ENCODE results near the gene BACH2.
A peak's percentile ranks its signal among the peaks of the same experiment; 100 is the strongest.

The BACH2 gene

DNA sequence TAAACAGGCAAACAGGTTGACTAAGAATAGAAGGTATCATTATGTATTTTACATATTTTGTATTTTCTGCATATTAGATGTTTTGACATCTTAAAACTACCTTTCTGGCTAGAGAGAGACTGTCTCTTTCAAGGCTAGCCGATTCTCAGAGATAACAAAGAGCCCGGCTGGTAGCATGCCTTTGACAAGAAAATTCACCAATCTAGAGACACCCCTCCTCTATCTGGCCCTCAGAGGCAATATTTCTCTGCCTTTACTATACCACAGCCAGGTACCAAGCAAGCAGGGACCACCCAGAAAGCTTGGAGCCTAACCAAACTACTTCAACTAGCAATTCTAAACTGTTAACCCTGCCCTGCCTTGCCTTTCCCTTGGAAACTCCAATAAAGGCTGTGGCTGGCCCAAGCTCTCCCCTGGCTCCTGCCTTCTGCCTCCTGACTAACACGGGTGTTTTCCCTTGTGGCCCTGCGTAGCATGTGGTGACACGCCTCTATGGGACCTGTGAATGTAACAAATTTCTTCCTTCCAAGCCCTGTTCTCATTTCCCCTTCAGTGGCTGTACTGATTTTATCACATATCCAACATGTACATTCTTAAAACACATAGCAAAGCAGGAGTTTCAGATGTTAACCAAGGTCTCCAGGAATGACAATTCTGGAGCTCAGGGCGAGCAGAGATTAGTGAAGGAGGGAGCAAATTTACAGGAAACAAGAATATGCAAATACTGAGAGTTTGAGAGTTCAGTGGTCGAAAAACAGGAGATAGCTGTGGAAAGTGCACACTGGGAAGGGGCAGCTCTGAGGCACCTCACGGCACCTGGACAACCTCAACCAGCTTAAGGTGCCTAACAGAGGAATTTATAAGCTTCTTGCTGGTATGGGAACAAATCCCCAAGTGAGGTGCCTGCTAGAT, 120.8 kb downstream of the BACH2 start:
- Histone ChIP-seq H3K18ac (ENCODE audit: low read length) (no peak overlapping the region), H2AFZ (ENCODE audit: low read length) (no peak overlapping the region), H3K79me1 (ENCODE audit: low read depth, low read length) (no peaks in the 10 kb centered on the region), H2BK15ac (ENCODE audit: low read length) (no peak overlapping the region), H4K8ac (ENCODE audit: low read depth, low read length) (no peak overlapping the region), H4K91ac (ENCODE audit: low read depth, low read length, poor library complexity) (no peak overlapping the region), H3K27me3 (ENCODE audit: control insufficient read depth in 3 of 3, insufficient read depth in 3 of 3, low read depth in 1 of 3, low read length in 3 of 3) (no peaks in the 10 kb centered on the region), H2AK5ac (ENCODE audit: low read depth, low read length) (no peak overlapping the region), H2BK120ac (ENCODE audit: low read depth, low read length) (no peak overlapping the region), H3K4ac (ENCODE audit: low read length) (no peak overlapping the region), H3K4me1 (ENCODE audit: control insufficient read depth in 2 of 2, insufficient read depth in 1 of 2, low read depth in 1 of 2, low read length in 2 of 2) (peaks cover 0 to 6% of the 10 kb centered on the region in 2 donors), H3K36me3 (replicated peaks in 1 of 2; ENCODE audit: control insufficient read depth in 2 of 2, insufficient read depth in 2 of 2, low read length in 2 of 2) (no peaks in the 10 kb centered on the region), H3K4me3 (ENCODE audit: low read length in 2 of 2) (no peak overlapping the region), H3K27ac (replicated peaks; ENCODE audit: low read length) (no peak overlapping the region), H3K9ac (ENCODE audit: low read depth, low read length, poor library complexity) (no peak overlapping the region), H3K4me2 (ENCODE audit: insufficient read depth, low read length, poor library complexity, severe bottlenecking) (no peak overlapping the region), H3K9me3 (replicated peaks in 1 of 2; ENCODE audit: control insufficient read depth in 2 of 2, insufficient read depth in 1 of 2, low read depth in 1 of 2, low read length in 2 of 2) (peaks cover 0 to 8% of the 10 kb centered on the region in 2 donors), H2BK5ac (ENCODE audit: low read length) (no peak overlapping the region), H3K14ac (ENCODE audit: low read length) (no peak overlapping the region), H3K23ac (ENCODE audit: low read depth, low read length, poor library complexity) (no peak overlapping the region), H2BK12ac (ENCODE audit: low read length) (no peak overlapping the region)
- WGBS, 2 donors (ENCODE audit: extremely low coverage in 2 of 2, insufficient read length in 2 of 2, insufficient replicate concordance in 1 of 2), result no CpG with 5 or more reads among the region's 8 CpGs
- no peak for DNase-seq (ENCODE audit: low spot score)

DNA sequence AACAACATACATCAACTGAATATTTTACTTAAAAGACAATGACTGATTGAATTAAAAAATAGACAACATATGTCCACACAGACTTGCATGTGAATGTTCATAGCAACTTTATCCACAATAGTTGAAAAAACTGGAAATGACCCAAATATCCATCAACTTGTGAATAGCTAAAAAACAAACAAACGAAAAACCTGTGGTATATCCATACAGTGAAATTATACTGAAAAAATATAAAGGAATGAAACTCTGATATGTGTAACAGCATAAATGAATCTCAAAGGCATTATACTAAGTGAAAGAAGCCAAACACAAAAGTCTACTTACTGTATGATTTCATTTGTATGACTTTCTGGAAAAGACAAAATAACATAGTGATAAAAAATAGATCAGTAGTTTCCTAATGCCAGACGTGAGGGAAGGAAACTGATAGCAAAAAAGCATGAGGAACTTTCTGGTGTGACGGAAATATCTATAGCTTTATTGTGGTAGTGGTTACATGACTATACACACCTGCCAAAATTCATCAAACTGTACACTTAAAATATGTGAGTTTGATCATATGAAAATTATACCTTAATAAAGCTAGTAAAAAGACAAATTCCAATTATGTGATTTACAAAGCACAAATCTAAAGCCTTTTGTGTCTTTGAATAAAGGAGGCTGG, 123.2 kb downstream of the BACH2 start:
- no peak overlapping the region for H3K14ac ChIP-seq (ENCODE audit: low read length)
- no peak overlapping the region for H2AFZ ChIP-seq (ENCODE audit: low read length)
- H3K18ac ChIP-seq (ENCODE audit: low read length), result no peak overlapping the region
- no peak overlapping the region for H3K23ac ChIP-seq (ENCODE audit: low read depth, low read length, poor library complexity)
- no peak overlapping the region for H4K91ac ChIP-seq (ENCODE audit: low read depth, low read length, poor library complexity)
- H3K27ac ChIP-seq (replicated peaks; ENCODE audit: low read length), result no peak overlapping the region
- no peaks in the 10 kb centered on the region for H3K36me3 ChIP-seq (replicated peaks in 1 of 2; ENCODE audit: control insufficient read depth in 2 of 2, insufficient read depth in 2 of 2, low read length in 2 of 2)
- H3K9ac ChIP-seq (ENCODE audit: low read depth, low read length, poor library complexity), result no peak overlapping the region
- H2BK120ac ChIP-seq (ENCODE audit: low read depth, low read length), result no peak overlapping the region
- no peak overlapping the region for H2BK15ac ChIP-seq (ENCODE audit: low read length)
- H3K4me3 ChIP-seq (ENCODE audit: low read length in 2 of 2), result no peak overlapping the region
- H3K27me3 ChIP-seq (ENCODE audit: control insufficient read depth in 3 of 3, insufficient read depth in 3 of 3, low read depth in 1 of 3, low read length in 3 of 3), result no peaks in the 10 kb centered on the region
- H2BK5ac ChIP-seq (ENCODE audit: low read length), result no peak overlapping the region
- DNase-seq (ENCODE audit: low spot score), result no peak
- H3K79me1 ChIP-seq (ENCODE audit: low read depth, low read length), result no peaks in the 10 kb centered on the region
- H2AK5ac ChIP-seq (ENCODE audit: low read depth, low read length), result no peak overlapping the region
- H3K4ac ChIP-seq (ENCODE audit: low read length), result no peak overlapping the region
- H3K4me1 ChIP-seq (ENCODE audit: control insufficient read depth in 2 of 2, insufficient read depth in 1 of 2, low read depth in 1 of 2, low read length in 2 of 2), result peaks cover 3 to 7% of the 10 kb centered on the region in 2 donors
- no peak overlapping the region for H4K8ac ChIP-seq (ENCODE audit: low read depth, low read length)
- H3K9me3 ChIP-seq (replicated peaks in 1 of 2; ENCODE audit: control insufficient read depth in 2 of 2, insufficient read depth in 1 of 2, low read depth in 1 of 2, low read length in 2 of 2), result peaks cover 0 to 8% of the 10 kb centered on the region in 2 donors
- H3K4me2 ChIP-seq (ENCODE audit: insufficient read depth, low read length, poor library complexity, severe bottlenecking), result no peak overlapping the region
- H2BK12ac ChIP-seq (ENCODE audit: low read length), result no peak overlapping the region
- no CpG with 5 or more reads among the region's 3 CpGs for WGBS, 2 donors (ENCODE audit: extremely low coverage in 2 of 2, insufficient read length in 2 of 2, insufficient replicate concordance in 1 of 2)

DNA sequence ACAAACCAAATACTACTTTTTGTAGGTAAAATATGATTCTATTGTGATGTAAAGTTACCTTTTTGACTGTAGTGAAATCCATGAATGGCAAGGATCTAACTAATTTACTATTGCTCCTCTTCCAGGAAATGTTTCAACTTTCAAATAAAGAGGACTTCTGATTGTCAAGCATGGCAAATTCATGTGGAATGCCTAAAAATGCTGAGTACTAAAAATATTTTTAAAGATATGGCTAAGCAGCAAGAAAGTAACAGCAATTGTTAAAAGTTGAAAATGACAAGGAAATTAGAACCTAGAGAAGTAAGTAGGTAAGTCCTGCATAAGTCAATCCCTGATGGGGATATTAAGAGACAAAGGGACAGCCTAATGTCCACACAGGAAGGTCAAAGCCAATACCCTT, 126.0 kb downstream of the BACH2 start:
- Histone ChIP-seq H3K18ac (ENCODE audit: low read length) (no peak overlapping the region), H3K23ac (ENCODE audit: low read depth, low read length, poor library complexity) (no peak overlapping the region), H3K36me3 (replicated peaks in 1 of 2; ENCODE audit: control insufficient read depth in 2 of 2, insufficient read depth in 2 of 2, low read length in 2 of 2) (no peaks in the 10 kb centered on the region), H4K91ac (ENCODE audit: low read depth, low read length, poor library complexity) (no peak overlapping the region), H3K4me1 (ENCODE audit: control insufficient read depth in 2 of 2, insufficient read depth in 1 of 2, low read depth in 1 of 2, low read length in 2 of 2) (peaks cover 3 to 4% of the 10 kb centered on the region in 2 donors), H3K4me2 (ENCODE audit: insufficient read depth, low read length, poor library complexity, severe bottlenecking) (no peak overlapping the region), H3K4me3 (ENCODE audit: low read length in 2 of 2) (no peak overlapping the region), H2AK5ac (ENCODE audit: low read depth, low read length) (no peak overlapping the region), H3K9ac (ENCODE audit: low read depth, low read length, poor library complexity) (no peak overlapping the region), H3K27ac (replicated peaks; ENCODE audit: low read length) (no peak overlapping the region), H3K79me1 (ENCODE audit: low read depth, low read length) (no peaks in the 10 kb centered on the region), H3K27me3 (ENCODE audit: control insufficient read depth in 3 of 3, insufficient read depth in 3 of 3, low read depth in 1 of 3, low read length in 3 of 3) (no peaks in the 10 kb centered on the region), H3K4ac (ENCODE audit: low read length) (no peak overlapping the region), H3K9me3 (replicated peaks in 1 of 2; ENCODE audit: control insufficient read depth in 2 of 2, insufficient read depth in 1 of 2, low read depth in 1 of 2, low read length in 2 of 2) (peaks cover 0 to 8% of the 10 kb centered on the region in 2 donors), H2BK5ac (ENCODE audit: low read length) (no peak overlapping the region), H3K14ac (ENCODE audit: low read length) (no peak overlapping the region), H2BK15ac (ENCODE audit: low read length) (no peak overlapping the region), H4K8ac (ENCODE audit: low read depth, low read length) (no peak overlapping the region), H2BK120ac (ENCODE audit: low read depth, low read length) (no peak overlapping the region), H2BK12ac (ENCODE audit: low read length) (no peak overlapping the region), H2AFZ (ENCODE audit: low read length) (no peak overlapping the region)
- DNase-seq (ENCODE audit: low spot score), result no peak

DNA sequence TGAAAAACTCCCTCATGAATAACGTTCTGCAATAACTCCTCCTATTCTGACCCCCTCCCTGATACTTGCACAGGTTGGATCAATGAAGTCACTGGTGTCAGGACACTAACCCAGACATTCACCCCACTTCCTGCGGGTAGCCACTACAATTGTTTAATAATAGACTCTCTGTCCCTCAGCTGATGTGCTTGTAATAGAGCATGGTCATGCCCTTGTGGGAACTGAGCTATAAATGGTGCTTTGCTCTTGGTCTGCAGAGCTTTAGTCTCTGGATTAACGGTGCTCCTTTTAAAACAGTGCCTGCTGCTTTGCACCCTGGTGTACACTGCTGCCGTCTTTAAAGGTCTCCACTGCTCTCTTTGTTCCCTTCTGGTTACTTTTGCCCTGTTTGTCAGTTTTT, 127.3 kb downstream of the BACH2 start:
- H3K23ac ChIP-seq (ENCODE audit: low read depth, low read length, poor library complexity), result no peak overlapping the region
- no peak overlapping the region for H2BK15ac ChIP-seq (ENCODE audit: low read length)
- H3K4ac ChIP-seq (ENCODE audit: low read length), result no peak overlapping the region
- no peak overlapping the region for H2BK5ac ChIP-seq (ENCODE audit: low read length)
- no peak overlapping the region for H2BK120ac ChIP-seq (ENCODE audit: low read depth, low read length)
- no peaks in the 10 kb centered on the region for H3K79me1 ChIP-seq (ENCODE audit: low read depth, low read length)
- peak overlapping the region; percentile 30 for H3K27ac ChIP-seq (replicated peaks; ENCODE audit: low read length)
- no peak overlapping the region for H3K14ac ChIP-seq (ENCODE audit: low read length)
- no peaks in the 10 kb centered on the region for H3K36me3 ChIP-seq (replicated peaks in 1 of 2; ENCODE audit: control insufficient read depth in 2 of 2, insufficient read depth in 2 of 2, low read length in 2 of 2)
- H3K9ac ChIP-seq (ENCODE audit: low read depth, low read length, poor library complexity), result no peak overlapping the region
- H4K91ac ChIP-seq (ENCODE audit: low read depth, low read length, poor library complexity), result no peak overlapping the region
- no peak overlapping the region for H4K8ac ChIP-seq (ENCODE audit: low read depth, low read length)
- no peak overlapping the region for H2BK12ac ChIP-seq (ENCODE audit: low read length)
- H3K4me3 ChIP-seq (ENCODE audit: low read length in 2 of 2), result no peak overlapping the region
- no peaks in the 10 kb centered on the region for H3K27me3 ChIP-seq (ENCODE audit: control insufficient read depth in 3 of 3, insufficient read depth in 3 of 3, low read depth in 1 of 3, low read length in 3 of 3)
- no peak for DNase-seq (ENCODE audit: low spot score)
- H3K18ac ChIP-seq (ENCODE audit: low read length), result no peak overlapping the region
- no peak overlapping the region for H3K4me2 ChIP-seq (ENCODE audit: insufficient read depth, low read length, poor library complexity, severe bottlenecking)
- WGBS, 2 donors (ENCODE audit: extremely low coverage in 2 of 2, insufficient read length in 2 of 2, insufficient replicate concordance in 1 of 2), result no CpG with 5 or more reads among the region's 4 CpGs
- H3K9me3 ChIP-seq (replicated peaks in 1 of 2; ENCODE audit: control insufficient read depth in 2 of 2, insufficient read depth in 1 of 2, low read depth in 1 of 2, low read length in 2 of 2), result peaks cover 0 to 8% of the 10 kb centered on the region in 2 donors
- no peak overlapping the region for H2AK5ac ChIP-seq (ENCODE audit: low read depth, low read length)
- peaks cover 3% of the 10 kb centered on the region in 2 donors for H3K4me1 ChIP-seq (ENCODE audit: control insufficient read depth in 2 of 2, insufficient read depth in 1 of 2, low read depth in 1 of 2, low read length in 2 of 2)
- peak overlapping the region; percentile 10 for H2AFZ ChIP-seq (ENCODE audit: low read length)
